ENCODE results near the gene SCFD2.
A peak's percentile ranks its signal among the peaks of the same experiment; 100 is the strongest.

SCFD2 gene

GRCh38 chr4:53022513-53023100 lies 343.3 kb downstream of the SCFD2 start:
- no peak for DNase-seq (ENCODE audit: extremely low spot score)
- TF ChIP-seq SUZ12 (IDR thresholded peaks at IDR 0.05) (no peak), ZNF384 (IDR thresholded peaks at IDR 0.05) (no peak), ELF4 (IDR thresholded peaks at IDR 0.05) (no peak), FOXK2 (IDR thresholded peaks at IDR 0.05) (no peak), HDGF (IDR thresholded peaks at IDR 0.05; ENCODE audit: borderline replicate concordance) (no peak), FOXA1 (IDR thresholded peaks at IDR 0.05) (no peak), LEF1 (IDR thresholded peaks at IDR 0.05; ENCODE audit: borderline replicate concordance) (no peak), FOXM1 (IDR thresholded peaks at IDR 0.05; ENCODE audit: borderline replicate concordance) (no peak), NFRKB (IDR thresholded peaks at IDR 0.05) (no peak), SP1 (IDR thresholded peaks at IDR 0.05) (no peak), CTBP1 (IDR thresholded peaks at IDR 0.05; ENCODE audit: borderline replicate concordance) (no peak), ARNT (IDR thresholded peaks at IDR 0.05) (no peak)
- TF ChIP-seq, protein P1, sequence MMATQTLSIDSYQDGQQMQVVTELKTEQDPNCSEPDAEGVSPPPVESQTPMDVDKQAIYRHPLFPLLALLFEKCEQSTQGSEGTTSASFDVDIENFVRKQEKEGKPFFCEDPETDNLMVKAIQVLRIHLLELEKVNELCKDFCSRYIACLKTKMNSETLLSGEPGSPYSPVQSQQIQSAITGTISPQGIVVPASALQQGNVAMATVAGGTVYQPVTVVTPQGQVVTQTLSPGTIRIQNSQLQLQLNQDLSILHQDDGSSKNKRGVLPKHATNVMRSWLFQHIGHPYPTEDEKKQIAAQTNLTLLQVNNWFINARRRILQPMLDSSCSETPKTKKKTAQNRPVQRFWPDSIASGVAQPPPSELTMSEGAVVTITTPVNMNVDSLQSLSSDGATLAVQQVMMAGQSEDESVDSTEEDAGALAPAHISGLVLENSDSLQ (IDR thresholded peaks at IDR 0.05): no peak
- POLR2A ChIA-PET: no interaction called here
- CTCF ChIA-PET: no interaction called here

GRCh38 chr4:53021754-53022512 lies 343.9 kb downstream of the SCFD2 start:
- TF ChIP-seq ZNF384 (IDR thresholded peaks at IDR 0.05) (no peak), FOXA1 (IDR thresholded peaks at IDR 0.05) (no peak), ARNT (IDR thresholded peaks at IDR 0.05) (no peak)
- DNase-seq (ENCODE audit: extremely low spot score): no peak
- CTCF ChIA-PET: no interaction called here
- POLR2A ChIA-PET: no interaction called here

DNA sequence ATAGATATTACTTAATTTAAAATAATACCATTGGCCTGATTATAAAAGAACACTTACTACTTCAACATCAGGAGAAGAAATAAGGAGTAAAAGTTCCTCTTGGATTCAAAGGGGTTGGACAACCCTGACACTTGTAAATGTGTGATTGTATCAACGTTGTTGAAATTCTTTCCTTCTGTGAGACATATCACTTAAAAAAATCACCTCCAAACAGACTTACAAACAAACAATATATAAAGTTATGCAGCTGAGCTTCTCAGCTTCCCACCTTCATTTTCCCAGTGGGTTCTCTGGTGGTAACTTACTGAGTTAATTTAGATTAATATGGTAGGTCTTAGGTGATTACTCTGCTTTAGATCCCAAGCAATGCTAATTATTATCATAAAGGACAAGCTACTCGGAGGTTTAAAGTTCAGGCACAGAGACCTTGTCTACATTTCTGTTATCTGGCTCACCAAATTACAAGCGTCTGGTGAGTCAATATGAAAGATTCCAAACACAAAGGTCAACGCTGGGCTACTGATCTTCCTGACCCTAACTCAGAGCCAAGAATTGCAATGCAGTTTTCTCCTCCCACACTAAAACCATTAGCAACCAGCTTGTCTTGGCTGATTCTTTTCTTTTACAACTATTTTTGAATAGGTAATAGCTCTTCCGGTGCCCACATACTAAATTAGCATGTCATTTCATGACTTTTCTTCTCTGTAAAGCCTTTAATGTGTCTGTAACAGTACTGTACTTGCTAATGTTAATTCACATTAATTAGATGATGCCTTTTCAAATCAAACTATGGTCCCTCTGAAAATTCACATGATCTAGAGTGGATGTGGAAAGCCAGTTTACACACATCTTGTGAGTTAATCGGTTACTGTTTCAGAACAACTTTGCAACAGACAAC lies 346.1 kb downstream of the SCFD2 start:
- POLR2A ChIA-PET: no interaction called here
- CTCF ChIA-PET: no interaction called here
- no peak for DNase-seq (ENCODE audit: extremely low spot score)
- TF ChIP-seq CTBP1 (IDR thresholded peaks at IDR 0.05; ENCODE audit: borderline replicate concordance): no peak

GRCh38 chr4:53018471-53018870 lies 347.4 kb downstream of the SCFD2 start:
- DNase-seq (ENCODE audit: extremely low spot score): no peak
- POLR2A ChIA-PET: no interaction called here
- TF ChIP-seq NFRKB (IDR thresholded peaks at IDR 0.05): no peak
- no peak for TF ChIP-seq FOXA1 (IDR thresholded peaks at IDR 0.05)
- TF ChIP-seq L3MBTL2 (conservative IDR thresholded peaks at IDR 0.05): no peak
- no peak for TF ChIP-seq SUZ12 (IDR thresholded peaks at IDR 0.05)
- no peak for TF ChIP-seq FOXK2 (IDR thresholded peaks at IDR 0.05)
- no peak for TF ChIP-seq BHLHE40 (IDR thresholded peaks at IDR 0.05; ENCODE audit: borderline replicate concordance)
- no peak for TF ChIP-seq HDGF (IDR thresholded peaks at IDR 0.05; ENCODE audit: borderline replicate concordance)
- TF ChIP-seq CTBP1 (IDR thresholded peaks at IDR 0.05; ENCODE audit: borderline replicate concordance): no peak
- no peak for TF ChIP-seq LEF1 (IDR thresholded peaks at IDR 0.05; ENCODE audit: borderline replicate concordance)
- TF ChIP-seq ELF4 (IDR thresholded peaks at IDR 0.05): no peak
- TF ChIP-seq FOXM1 (IDR thresholded peaks at IDR 0.05; ENCODE audit: borderline replicate concordance): no peak
- no peak for TF ChIP-seq ARNT (IDR thresholded peaks at IDR 0.05)
- no peak for TF ChIP-seq TARDBP (IDR thresholded peaks at IDR 0.05)
- no peak for TF ChIP-seq ZNF384 (IDR thresholded peaks at IDR 0.05)
- TF ChIP-seq SP1 (IDR thresholded peaks at IDR 0.05): no peak
- TF ChIP-seq, protein P1 (IDR thresholded peaks at IDR 0.05): no peak
- CTCF ChIA-PET: no interaction called here

- DNase-seq (ENCODE audit: extremely low spot score): no peak
- ChIA-PET POLR2A (no interaction called here), CTCF (interaction anchor here (0.6 to 1.7 kb wide), 7 partner anchors 26 to 1218 kb away, joined by 3 to 8 read pairs (median 5); no protein-coding TSS in a partner anchor)
- TF ChIP-seq FOXA1 (IDR thresholded peaks at IDR 0.05) (no peak), ZNF384 (IDR thresholded peaks at IDR 0.05) (no peak), SP1 (IDR thresholded peaks at IDR 0.05) (no peak), BHLHE40 (IDR thresholded peaks at IDR 0.05; ENCODE audit: borderline replicate concordance) (no peak), HDGF (IDR thresholded peaks at IDR 0.05; ENCODE audit: borderline replicate concordance) (no peak)
- TF ChIP-seq, protein P1 (IDR thresholded peaks at IDR 0.05): no peak
Observed at GRCh38 chr4:53016099-53016820, 349.6 kb downstream of the SCFD2 start.

GRCh38 chr4:53015681-53016080 lies 350.2 kb downstream of the SCFD2 start:
- ChIA-PET CTCF (interaction anchor here (0.6 to 1.7 kb wide), 6 partner anchors 14 to 1218 kb away, joined by 3 to 8 read pairs (median 4); no protein-coding TSS in a partner anchor), POLR2A (no interaction called here)
- TF ChIP-seq CTBP1 (IDR thresholded peaks at IDR 0.05; ENCODE audit: borderline replicate concordance) (no peak), FOXM1 (IDR thresholded peaks at IDR 0.05; ENCODE audit: borderline replicate concordance) (no peak), ZNF384 (IDR thresholded peaks at IDR 0.05) (no peak)
- DNase-seq (ENCODE audit: extremely low spot score): peak; percentile 21
